ENCODE results near the gene LYPD6.

Gene LYPD6

GRCh38 chr2:149365931-149366583, 35.7 kb downstream of the LYPD6 start:
- Histone ChIP-seq H3K27me3 (ENCODE audit: insufficient read depth, low read depth, severe bottlenecking) (no peaks in the 10 kb centered on the region), H3K27ac (no peak overlapping the region), H3K4me3 (ENCODE audit: low read depth, low read length) (no peak overlapping the region), H3K9me3 (ENCODE audit: severe bottlenecking) (no peaks in the 10 kb centered on the region), H3K36me3 (no peaks in the 10 kb centered on the region)
- DNase-seq, result no peak
- TF ChIP-seq CTCF (IDR thresholded peaks at IDR 0.05; ENCODE audit: low read depth, low read length), result no peak

- H3K27me3 ChIP-seq (ENCODE audit: insufficient read depth, low read depth, severe bottlenecking), result no peaks in the 10 kb centered on the region
- no peak for TF ChIP-seq CTCF (IDR thresholded peaks at IDR 0.05; ENCODE audit: low read depth, low read length)
- no peak overlapping the region for H3K27ac ChIP-seq
- H3K36me3 ChIP-seq, result no peaks in the 10 kb centered on the region
- DNase-seq, result no peak
- H3K4me3 ChIP-seq (ENCODE audit: low read depth, low read length), result no peak overlapping the region
- H3K9me3 ChIP-seq (ENCODE audit: severe bottlenecking), result no peaks in the 10 kb centered on the region
Measured at GRCh38 chr2:149370061-149370775, 39.8 kb downstream of the LYPD6 start.

- TF ChIP-seq CTCF (IDR thresholded peaks at IDR 0.05; ENCODE audit: low read depth, low read length), result no peak
- Histone ChIP-seq H3K27me3 (ENCODE audit: insufficient read depth, low read depth, severe bottlenecking) (no peaks in the 10 kb centered on the region), H3K9me3 (ENCODE audit: severe bottlenecking) (no peaks in the 10 kb centered on the region), H3K27ac (no peak overlapping the region), H3K4me3 (ENCODE audit: low read depth, low read length) (no peak overlapping the region), H3K36me3 (no peaks in the 10 kb centered on the region)
- DNase-seq, result no peak
Measured at GRCh38 chr2:149371476-149371875, 41.1 kb downstream of the LYPD6 start.

- no peak for TF ChIP-seq CTCF (IDR thresholded peaks at IDR 0.05; ENCODE audit: low read depth, low read length)
- no peak overlapping the region for H3K27ac ChIP-seq
- no peak for DNase-seq
- no peaks in the 10 kb centered on the region for H3K36me3 ChIP-seq
- H3K9me3 ChIP-seq (ENCODE audit: severe bottlenecking), result no peaks in the 10 kb centered on the region
- no peaks in the 10 kb centered on the region for H3K27me3 ChIP-seq (ENCODE audit: insufficient read depth, low read depth, severe bottlenecking)
- H3K4me3 ChIP-seq (ENCODE audit: low read depth, low read length), result no peak overlapping the region
Measured at GRCh38 chr2:149375801-149376361, 45.5 kb downstream of the LYPD6 start.

- no peaks in the 10 kb centered on the region for H3K27me3 ChIP-seq (ENCODE audit: insufficient read depth, low read depth, severe bottlenecking)
- H3K36me3 ChIP-seq, result no peaks in the 10 kb centered on the region
- no peak overlapping the region for H3K4me3 ChIP-seq (ENCODE audit: low read depth, low read length)
- H3K9me3 ChIP-seq (ENCODE audit: severe bottlenecking), result no peaks in the 10 kb centered on the region
- DNase-seq, result no peak
- no peak overlapping the region for H3K27ac ChIP-seq
- TF ChIP-seq CTCF (IDR thresholded peaks at IDR 0.05; ENCODE audit: low read depth, low read length), result no peak
Measured at GRCh38 chr2:149380205-149380604, 49.8 kb downstream of the LYPD6 start.

All from WERI-Rb-1 (cell line).